Sigmoid colon (tissue), 7 donors: ENCODE results near the gene MEGF11. TPM values are rescaled to one million over a fixed set of nuclear protein-coding genes. Genes with fewer than 3 reads are reported as not detected.

ENCODE experiments used
- DNase-seq: peaks from one replicate; pipeline ENCODE4 v3.0.0-alpha.2; 2019
- H3K27ac ChIP-seq, 4 donors: fragments of 200-600 bp; sonication (generic); one replicate each; pipeline ENCODE4 v1.5.1; 2016 to 2019; ENCODE audit warnings: mild to moderate bottlenecking in 1 of 4
- H3K27me3 ChIP-seq, 3 donors: fragments of 200-600 bp; sonication (generic); one replicate each; pipeline ENCODE4 v1.5.1; 2019; ENCODE audit warnings: mild to moderate bottlenecking in 1 of 3
- H3K36me3 ChIP-seq, 4 donors: fragments of 200-600 bp; sonication (generic); one replicate each; pipeline ENCODE4 v1.5.1; 2016 to 2019
- H3K4me1 ChIP-seq, 4 donors: fragments of 200-600 bp; sonication (generic); one replicate each; pipeline ENCODE4 v1.5.1; 2017 to 2019
- H3K4me3 ChIP-seq, 4 donors: fragments of 200-600 bp; sonication (generic); one replicate each; pipeline ENCODE4 v1.5.1; 2017 to 2019; ENCODE audit warnings: mild to moderate bottlenecking in 2 of 4, moderate library complexity in 1 of 4
- H3K9me3 ChIP-seq, 4 donors: fragments of 200-600 bp in 3 of 4; sonication (generic) in 3 of 4; one replicate each; pipeline versions ENCODE4 v1.5.1 to v1.6.1; 2013 to 2019
- EP300 ChIP-seq, 4 donors: sonication (generic); formaldehyde crosslinking; IDR thresholded peaks; one replicate each; pipeline ENCODE4 v1.6.1; 2017; ENCODE audit warnings: antibody characterized with exemption in 4 of 4
- POLR2A ChIP-seq, 2 donors: fragments of 450-650 bp; IDR thresholded peaks; one replicate each; pipeline ENCODE4 v1.6.1; 2016; ENCODE audit warnings: antibody characterized with exemption in 2 of 2, mild to moderate bottlenecking in 2 of 2, moderate library complexity in 2 of 2
- POLR2AphosphoS5 ChIP-seq, 4 donors: sonication (generic); formaldehyde crosslinking; IDR thresholded peaks; one replicate each; pipeline ENCODE4 v1.6.1; 2017; ENCODE audit warnings: antibody characterized with exemption in 4 of 4
- WGBS, 2 donors: extraction: QIAGEN DNeasy Blood & Tissue Kit; methylation state at CpG; one replicate each; pipeline ENCODE4 v1.1.7; 2013; 5-methylcytosine and 5-hydroxymethylcytosine counted together
- intact Hi-C: fragments of 100-400 bp; cut with DNase I; formaldehyde crosslinking; loops from one replicate; pipeline ENCODE4 v1.15.1; 2023
- polyA plus RNA-seq, 3 donors: library from polyadenylated mRNA; stranded (reverse); fragments of 200-250 nt; gene quantifications; one replicate each; pipeline ENCODE4 v1.2.3, GENCODE V29; 2013
- total RNA-seq, 4 donors: library from RNA; depleted of rRNA; stranded (reverse); fragments of >200 nt; gene quantifications; one replicate each; pipeline ENCODE4 v1.1.0, GENCODE V29; 2016
- TF ChIP-seq, protein P1 (sequence below), 4 experiments: fragments of 450-650 bp in 3 of 4; fragments of 200-600 bp in 1 of 4; IDR thresholded peaks; one replicate each; pipeline ENCODE4 v1.5.1; 2016 to 2019; ENCODE audit warnings: antibody characterized with exemption in 4 of 4, mild to moderate bottlenecking in 3 of 4, moderate library complexity in 2 of 4
- donor health status: healthy with polysubstance abuse.
- donor health status: Bipolar disorder and iron deficiency.
- donor health status: healthy.

The MEGF11 gene
- total and polyA plus RNA-seq, 7 donors = 0.04 TPM; not detected in 6

DNA sequence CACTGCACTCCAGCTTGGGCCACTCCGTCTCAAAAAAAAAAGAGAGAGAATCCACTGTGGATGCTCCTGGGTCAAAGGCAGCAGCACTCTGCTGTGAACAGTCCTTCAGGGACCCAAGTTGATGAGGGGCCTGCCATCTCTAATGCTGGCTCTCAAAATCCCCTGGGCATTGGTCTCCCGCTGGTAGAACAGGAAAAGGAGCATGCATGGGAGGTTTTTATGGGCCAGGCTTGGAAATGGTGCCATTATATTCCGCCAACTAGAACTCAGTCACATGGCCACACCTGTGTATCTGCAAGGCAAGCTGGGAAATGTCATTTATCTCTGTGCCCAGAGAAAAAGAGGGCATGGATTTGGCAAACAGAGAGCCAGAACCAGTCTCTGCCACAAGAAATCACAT is 36.5 kb upstream of the MEGF11 start:
- intact Hi-C loops = loop anchor here (5.0 kb wide), 1 partner anchor 653 kb away; no protein-coding TSS in a partner anchor
- 83 to 87% methylated on average over 3 of the region's 3 CpGs for WGBS, 2 donors
- DNase-seq = no peak
- no peak overlapping the region for H3K27ac ChIP-seq
- no peaks in the 10 kb centered on the region for H3K9me3 ChIP-seq
- no peak overlapping the region for H3K4me3 ChIP-seq
- H3K27me3 ChIP-seq = no peaks in the 10 kb centered on the region
- H3K4me1 ChIP-seq = peaks cover 0 to 32% (median 26%) of the 10 kb centered on the region in 4 donors
- no peaks in the 10 kb centered on the region for H3K36me3 ChIP-seq
- TF ChIP-seq EP300 (IDR thresholded peaks at IDR 0.05) = no peak

- DNase-seq = no peak
- 73 to 76% methylated on average over 6 of the region's 6 CpGs for WGBS, 2 donors
- TF ChIP-seq POLR2A (IDR thresholded peaks at IDR 0.05) = no peak
- TF ChIP-seq EP300 (IDR thresholded peaks at IDR 0.05) = no peak
- no peak for TF ChIP-seq POLR2AphosphoS5 (IDR thresholded peaks at IDR 0.05)
- TF ChIP-seq, protein P1, sequence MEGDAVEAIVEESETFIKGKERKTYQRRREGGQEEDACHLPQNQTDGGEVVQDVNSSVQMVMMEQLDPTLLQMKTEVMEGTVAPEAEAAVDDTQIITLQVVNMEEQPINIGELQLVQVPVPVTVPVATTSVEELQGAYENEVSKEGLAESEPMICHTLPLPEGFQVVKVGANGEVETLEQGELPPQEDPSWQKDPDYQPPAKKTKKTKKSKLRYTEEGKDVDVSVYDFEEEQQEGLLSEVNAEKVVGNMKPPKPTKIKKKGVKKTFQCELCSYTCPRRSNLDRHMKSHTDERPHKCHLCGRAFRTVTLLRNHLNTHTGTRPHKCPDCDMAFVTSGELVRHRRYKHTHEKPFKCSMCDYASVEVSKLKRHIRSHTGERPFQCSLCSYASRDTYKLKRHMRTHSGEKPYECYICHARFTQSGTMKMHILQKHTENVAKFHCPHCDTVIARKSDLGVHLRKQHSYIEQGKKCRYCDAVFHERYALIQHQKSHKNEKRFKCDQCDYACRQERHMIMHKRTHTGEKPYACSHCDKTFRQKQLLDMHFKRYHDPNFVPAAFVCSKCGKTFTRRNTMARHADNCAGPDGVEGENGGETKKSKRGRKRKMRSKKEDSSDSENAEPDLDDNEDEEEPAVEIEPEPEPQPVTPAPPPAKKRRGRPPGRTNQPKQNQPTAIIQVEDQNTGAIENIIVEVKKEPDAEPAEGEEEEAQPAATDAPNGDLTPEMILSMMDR (IDR thresholded peaks at IDR 0.05) = no peak
- H3K27me3 ChIP-seq = no peaks in the 10 kb centered on the region
- H3K4me3 ChIP-seq = no peak overlapping the region
- H3K27ac ChIP-seq = no peak overlapping the region
- peaks cover 0 to 23% (median 15%) of the 10 kb centered on the region in 4 donors for H3K4me1 ChIP-seq
- H3K9me3 ChIP-seq = no peaks in the 10 kb centered on the region
- intact Hi-C loops = loop anchor here (5.0 kb wide), 1 partner anchor 36 kb away; the partner anchor contains the start of gene MEGF11
- H3K36me3 ChIP-seq = no peaks in the 10 kb centered on the region
These were observed 35.1 kb upstream of the MEGF11 start for GRCh38 chr15:66288551-66289185.

DNA sequence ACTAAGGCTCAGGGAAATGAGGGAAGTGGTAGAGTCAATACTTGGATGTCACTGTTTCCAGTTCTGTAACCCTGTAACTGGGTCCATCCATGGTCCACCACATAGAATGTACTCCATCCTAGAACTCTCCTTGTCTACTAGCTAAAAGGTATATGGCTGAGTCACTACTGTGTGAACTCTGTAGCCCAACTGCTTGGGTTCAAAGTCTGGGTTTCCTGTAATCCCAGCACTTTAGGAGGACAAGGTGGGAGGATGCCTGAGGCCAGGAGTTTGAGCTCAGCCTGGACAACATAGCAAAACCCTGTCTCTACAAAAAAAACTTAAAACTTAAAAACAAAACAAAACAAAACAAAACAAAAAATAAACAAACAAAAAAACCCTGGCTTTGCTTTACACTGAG is 34.5 kb upstream of the MEGF11 start:
- DNase-seq = no peak
- H3K36me3 ChIP-seq = no peaks in the 10 kb centered on the region
- intact Hi-C loops = loop anchor here (5.0 kb wide), 1 partner anchor 36 kb away; the partner anchor contains the start of gene MEGF11
- H3K4me3 ChIP-seq = no peak overlapping the region
- TF ChIP-seq, protein P1 (IDR thresholded peaks at IDR 0.05) = no peak
- TF ChIP-seq POLR2A (IDR thresholded peaks at IDR 0.05) (no peak), POLR2AphosphoS5 (IDR thresholded peaks at IDR 0.05) (no peak), EP300 (IDR thresholded peaks at IDR 0.05) (no peak)
- no peak overlapping the region for H3K27ac ChIP-seq
- no peaks in the 10 kb centered on the region for H3K27me3 ChIP-seq
- H3K9me3 ChIP-seq = no peaks in the 10 kb centered on the region
- peaks cover 0 to 23% (median 15%) of the 10 kb centered on the region in 4 donors for H3K4me1 ChIP-seq

GRCh38 chr15:66287461-66288057 is 34.0 kb upstream of the MEGF11 start:
- H3K4me3 ChIP-seq = no peak overlapping the region
- no peaks in the 10 kb centered on the region for H3K36me3 ChIP-seq
- 10 to 20% methylated on average over 6 of the region's 6 CpGs for WGBS, 2 donors
- no peaks in the 10 kb centered on the region for H3K9me3 ChIP-seq
- no peaks in the 10 kb centered on the region for H3K27me3 ChIP-seq
- peaks cover 0 to 18% (median 12%) of the 10 kb centered on the region in 4 donors for H3K4me1 ChIP-seq
- DNase-seq = no peak
- no peak for TF ChIP-seq POLR2A (IDR thresholded peaks at IDR 0.05)
- TF ChIP-seq, protein P1 (IDR thresholded peaks at IDR 0.05) = peak in 3 of 4 experiments; percentile 36 to 51 (median 40)
- no peak for TF ChIP-seq EP300 (IDR thresholded peaks at IDR 0.05)
- H3K27ac ChIP-seq = no peak overlapping the region
- intact Hi-C loops = loop anchor here (5.0 kb wide), 1 partner anchor 35 kb away; the partner anchor contains the start of gene MEGF11

GRCh38 chr15:66285533-66286280 is 32.2 kb upstream of the MEGF11 start:
- no peaks in the 10 kb centered on the region for H3K27me3 ChIP-seq
- WGBS, 2 donors = 67% methylated on average over 6 of the region's 6 CpGs
- DNase-seq = no peak
- H3K4me1 ChIP-seq = peaks cover 0 to 4% (median 2%) of the 10 kb centered on the region in 4 donors
- no peak overlapping the region for H3K27ac ChIP-seq
- H3K36me3 ChIP-seq = no peaks in the 10 kb centered on the region
- no peaks in the 10 kb centered on the region for H3K9me3 ChIP-seq
- no peak for TF ChIP-seq EP300 (IDR thresholded peaks at IDR 0.05)
- H3K4me3 ChIP-seq = no peak overlapping the region
- intact Hi-C loops = loop anchor here (5.0 kb wide), 1 partner anchor 33 kb away; the partner anchor contains the start of gene MEGF11
